K562 (cell line): Measurements from ENCODE around the gene MCU. TPM values are rescaled to one million over a fixed set of nuclear protein-coding genes. Genes with fewer than 3 reads are reported as not detected.
A peak's percentile ranks its signal among the peaks of the same experiment; 100 is the strongest.

Experiments
- ADNP ChIP-seq: fragments of 200-800 bp; sonication (Bioruptor generic); IDR thresholded peaks from 2 replicates; pipeline ENCODE4 v1.6.1; 2016; ENCODE audit warnings: missing genetic modification characterization, missing compliant biosample characterization
- BCOR ChIP-seq: fragments of 450-650 bp; IDR thresholded peaks from 2 replicates; pipeline ENCODE4 v1.6.1; 2016
- CXXC5 ChIP-seq: fragments of 250-450 bp; sonication (Bioruptor Pico); IDR thresholded peaks from 2 replicates; pipeline ENCODE4 v1.8.0; 2022; ENCODE audit warnings: inconsistent platforms, mild to moderate bottlenecking, moderate library complexity
- EP300 ChIP-seq: IDR thresholded peaks from 2 replicates; pipeline ENCODE4 v1.6.1; 2012; ENCODE audit warnings: low read length, improper control_type of control experiment
- HDAC1 ChIP-seq, 2 experiments: fragments of 450-650 bp; IDR thresholded peaks; 2 replicates each; pipeline ENCODE4 v1.6.1; 2016 to 2017; ENCODE audit warnings: inconsistent platforms in 1 of 2, mild to moderate bottlenecking in 1 of 2, moderate library complexity in 1 of 2
- HDAC3 ChIP-seq: fragments of 450-650 bp; IDR thresholded peaks from 2 replicates; pipeline ENCODE4 v1.6.1; 2018; ENCODE audit warnings: borderline replicate concordance, mild to moderate bottlenecking, moderate library complexity; ENCODE audit not compliant: partially characterized antibody
- HMGN3 ChIP-seq: IDR thresholded peaks from 2 replicates; pipeline ENCODE4 v1.6.1; 2011; ENCODE audit warnings: borderline replicate concordance, low read depth, mild to moderate bottlenecking, mixed read lengths, low read length; ENCODE audit not compliant: insufficient read length; ENCODE audit errors: extremely low read depth
- KDM1A ChIP-seq, 2 experiments: fragments of 450-650 bp; IDR thresholded peaks; 2 replicates each; pipeline ENCODE4 v1.6.1; 2016; ENCODE audit warnings: mild to moderate bottlenecking in 2 of 2
- MBD2 ChIP-seq: sonication (generic); IDR thresholded peaks from 2 replicates; pipeline ENCODE4 v1.6.1; 2016; ENCODE audit warnings: low read depth, borderline replicate concordance
- SMARCC2 ChIP-seq: fragments of 450-650 bp; IDR thresholded peaks from 2 replicates; pipeline ENCODE4 v1.6.1; 2017; ENCODE audit warnings: antibody characterized with exemption, moderate library complexity, mild to moderate bottlenecking, low read depth
- SOX6 ChIP-seq: fragments of 450-650 bp; IDR thresholded peaks from 2 replicates; pipeline ENCODE4 v1.6.1; 2014; ENCODE audit warnings: mild to moderate bottlenecking
- TEAD1 ChIP-seq, 2 experiments: fragments of 450-650 bp in 1 of 2; sonication (generic) in 1 of 2; formaldehyde crosslinking; IDR thresholded peaks; 2 replicates each; pipeline versions ENCODE4 v1.4.0 to v1.8.0; 2020 to 2022; ENCODE audit warnings: mild to moderate bottlenecking in 2 of 2, missing genetic modification reagents in 1 of 2
- TRIM28 ChIP-seq: fragments of 450-650 bp; IDR thresholded peaks from 2 replicates; pipeline ENCODE4 v1.6.1; 2017
- ZNF707 ChIP-seq: fragments of 250-450 bp; sonication (Bioruptor Pico); conservative IDR thresholded peaks from 2 replicates; pipeline ENCODE4 v1.8.0; 2022; ENCODE audit warnings: inconsistent platforms, mild to moderate bottlenecking, moderate library complexity
- polyA plus RNA-seq, 8 experiments: library from polyadenylated mRNA; depleted of rRNA in 4 of 8; stranded (reverse) in 5 of 8; unstranded in 3 of 8; fragments of >200 nt; fragmentation: Nextera tagmentation in 2 of 8; fragmentation: Illumina TruSeq in 1 of 8; extraction: Ambion mirVana in 2 of 8; extraction: Trizol in 1 of 8; gene quantifications; 2 replicates each; pipeline versions ENCODE4 v1.2.1 to v1.2.3, GENCODE V29; 2011 to 2014; ENCODE audit warnings: inconsistent platforms in 1 of 8, missing spikeins in 1 of 8
- total RNA-seq, 7 experiments: library from RNA; depleted of rRNA in 6 of 7; stranded (reverse); fragments of >200 nt in 6 of 7; fragmentation: Illumina TruSeq in 2 of 7; extraction: Trizol in 2 of 7; gene quantifications; 2 replicates each; pipeline versions ENCODE4 v1.2.1 to v1.2.3, GENCODE V29; 2011 to 2021; ENCODE audit warnings: low replicate concordance in 1 of 7
- TF ChIP-seq, protein P1 (sequence below), 2 experiments: fragments of 450-650 bp; IDR thresholded peaks; 2 replicates each; pipeline ENCODE4 v1.6.1; 2016; ENCODE audit warnings: mild to moderate bottlenecking in 2 of 2, borderline replicate concordance in 1 of 2, low read depth in 1 of 2, moderate library complexity in 1 of 2
- TF ChIP-seq, protein P2 (sequence below): fragments of 250-450 bp; sonication (Bioruptor Pico); IDR thresholded peaks from 2 replicates; pipeline ENCODE4 v1.8.0; 2022; ENCODE audit warnings: moderate library complexity, mild to moderate bottlenecking, inconsistent platforms
- TF ChIP-seq, protein P3 (sequence below): fragments of 250-450 bp; sonication (Bioruptor Pico); IDR thresholded peaks from 2 replicates; pipeline ENCODE4 v1.8.0; 2022; ENCODE audit warnings: moderate library complexity, mild to moderate bottlenecking, inconsistent platforms
- TF ChIP-seq, protein P4 (sequence below): sonication (generic); IDR thresholded peaks from 2 replicates; pipeline ENCODE4 v1.6.1; 2016

The MCU gene
- total and polyA plus RNA-seq, 9 of the 15 experiments (the other 6 are each of a cell fraction or from before 2014, with no cell fraction given), result 8.2 to 88.8 (median 21.3) TPM

DNA sequence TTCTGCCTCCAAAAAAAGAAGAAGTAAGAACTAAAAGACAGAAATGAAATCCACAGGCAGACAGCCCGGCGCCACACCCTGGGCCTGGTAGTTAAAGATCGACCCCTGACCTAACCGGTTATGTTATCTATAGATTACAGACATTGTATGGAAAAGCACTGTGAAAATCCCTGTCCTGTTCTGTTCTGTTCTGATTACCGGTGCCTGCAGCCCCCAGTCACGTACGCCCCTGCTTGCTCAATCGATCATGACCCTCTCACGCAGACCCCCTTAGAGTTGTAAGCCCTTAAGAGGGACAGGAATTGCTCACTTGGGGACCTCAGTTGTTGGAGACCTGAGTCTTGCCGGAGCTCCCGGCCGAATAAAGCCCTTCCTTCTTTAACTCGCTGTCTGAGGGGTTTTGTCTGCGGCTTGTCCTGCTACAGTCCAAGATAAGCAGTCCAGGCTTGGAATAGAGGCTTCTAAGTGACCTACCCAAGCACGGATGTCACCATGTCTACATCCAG lies 212.1 kb downstream of the MCU start (continued):
- TF ChIP-seq, protein P1, sequence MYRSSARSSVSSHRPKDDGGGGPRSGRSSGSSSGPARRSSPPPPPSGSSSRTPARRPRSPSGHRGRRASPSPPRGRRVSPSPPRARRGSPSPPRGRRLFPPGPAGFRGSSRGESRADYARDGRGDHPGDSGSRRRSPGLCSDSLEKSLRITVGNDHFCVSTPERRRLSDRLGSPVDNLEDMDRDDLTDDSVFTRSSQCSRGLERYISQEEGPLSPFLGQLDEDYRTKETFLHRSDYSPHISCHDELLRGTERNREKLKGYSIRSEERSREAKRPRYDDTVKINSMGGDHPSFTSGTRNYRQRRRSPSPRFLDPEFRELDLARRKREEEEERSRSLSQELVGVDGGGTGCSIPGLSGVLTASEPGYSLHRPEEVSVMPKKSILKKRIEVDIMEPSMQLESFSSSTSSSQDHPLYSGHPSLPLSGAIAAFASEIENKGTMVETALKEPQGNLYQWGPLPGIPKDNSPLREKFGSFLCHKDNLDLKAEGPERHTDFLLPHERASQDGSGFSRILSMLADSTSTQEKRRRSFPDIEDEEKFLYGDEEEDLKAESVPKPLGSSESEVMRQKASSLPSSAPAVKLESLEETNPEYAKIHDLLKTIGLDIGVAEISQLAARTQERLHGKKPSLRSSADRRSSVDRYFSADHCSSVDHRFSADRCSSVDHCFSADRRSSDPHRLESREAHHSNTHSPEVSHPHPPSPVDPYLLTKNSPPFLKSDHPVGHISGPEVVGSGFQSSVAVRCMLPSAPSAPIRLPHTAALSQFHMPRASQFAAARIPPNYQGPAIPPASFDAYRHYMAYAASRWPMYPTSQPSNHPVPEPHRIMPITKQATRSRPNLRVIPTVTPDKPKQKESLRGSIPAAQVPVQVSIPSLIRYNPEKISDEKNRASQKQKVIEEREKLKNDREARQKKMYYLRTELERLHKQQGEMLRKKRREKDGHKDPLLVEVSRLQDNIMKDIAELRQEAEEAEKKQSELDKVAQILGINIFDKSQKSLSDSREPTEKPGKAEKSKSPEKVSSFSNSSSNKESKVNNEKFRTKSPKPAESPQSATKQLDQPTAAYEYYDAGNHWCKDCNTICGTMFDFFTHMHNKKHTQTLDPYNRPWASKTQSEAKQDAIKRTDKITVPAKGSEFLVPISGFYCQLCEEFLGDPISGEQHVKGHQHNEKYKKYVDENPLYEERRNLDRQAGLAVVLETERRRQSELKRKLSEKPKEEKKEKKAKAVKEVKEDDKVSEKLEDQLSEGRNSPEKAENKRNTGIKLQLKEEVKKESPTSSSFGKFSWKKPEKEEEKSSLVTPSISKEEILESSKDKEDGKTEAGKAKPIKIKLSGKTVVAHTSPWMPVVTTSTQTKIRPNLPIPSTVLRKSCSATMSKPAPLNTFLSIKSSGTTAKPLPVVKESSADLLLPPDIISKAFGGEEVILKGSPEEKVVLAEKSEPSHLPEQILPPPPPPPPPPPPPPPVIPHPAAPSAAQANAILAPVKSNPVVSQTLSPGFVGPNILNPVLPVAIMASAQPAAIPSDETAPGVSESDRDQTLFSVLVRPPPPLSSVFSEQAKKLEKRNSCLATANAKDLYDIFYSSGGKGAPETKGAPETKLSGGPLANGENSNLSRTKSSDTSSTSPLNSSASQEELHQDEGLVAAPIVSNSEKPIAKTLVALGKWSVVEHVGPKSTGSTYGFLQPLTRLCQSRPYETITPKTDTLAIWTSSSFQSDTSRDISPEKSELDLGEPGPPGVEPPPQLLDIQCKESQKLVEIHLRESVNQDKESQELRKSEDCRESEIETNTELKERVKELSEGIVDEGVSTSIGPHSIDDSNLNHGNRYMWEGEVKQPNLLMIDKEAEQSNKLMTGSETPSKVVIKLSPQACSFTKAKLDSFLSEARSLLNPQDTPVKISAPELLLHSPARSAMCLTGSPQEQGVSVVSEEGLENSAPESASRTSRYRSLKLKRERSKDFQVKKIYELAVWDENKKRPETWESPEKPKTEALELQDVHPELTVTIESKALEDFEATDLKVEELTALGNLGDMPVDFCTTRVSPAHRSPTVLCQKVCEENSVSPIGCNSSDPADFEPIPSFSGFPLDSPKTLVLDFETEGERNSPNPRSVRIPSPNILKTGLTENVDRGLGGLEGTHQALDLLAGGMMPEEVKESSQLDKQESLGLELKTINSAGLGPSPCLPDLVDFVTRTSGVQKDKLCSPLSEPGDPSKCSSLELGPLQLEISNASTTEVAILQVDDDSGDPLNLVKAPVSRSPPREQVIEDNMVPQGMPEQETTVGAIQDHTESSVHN (IDR thresholded peaks at IDR 0.05; ENCODE audit: borderline replicate concordance in 1 of 2, low read depth in 1 of 2), result peak in 1 of 2 experiments; percentile 50; a peak in 1 of 4 replicates
- TF ChIP-seq KDM1A (IDR thresholded peaks at IDR 0.05) (peak; percentile 90 to 92), TRIM28 (peak; percentile 99), HMGN3 (peak; percentile 44), HDAC1 (IDR thresholded peaks at IDR 0.05) (peak in 1 of 2 experiments; percentile 74; a peak in 2 of 4 replicates), HDAC3 (peak; percentile 11), CXXC5 (CRISPR knock-in tag) (peak; percentile 57), ZNF707 (CRISPR knock-in tag) (peak; percentile 73), EP300 (peak; percentile 64), SMARCC2 (0 out of 2 replicates have a peak, but pooled peaks have one; percentile 31), TEAD1 (CRISPR knock-in tag; IDR thresholded peaks at IDR 0.05) (peak in 1 of 2 experiments; percentile 45; a peak in 1 of 4 replicates), ADNP (peak; percentile 47; the same call in 1 of the 2 replicates), BCOR (peak; percentile 79; the same call in 1 of the 2 replicates), MBD2 (peak; percentile 15; the same call in 1 of the 2 replicates), SOX6 (peak; percentile 89)
- TF ChIP-seq, protein P2, sequence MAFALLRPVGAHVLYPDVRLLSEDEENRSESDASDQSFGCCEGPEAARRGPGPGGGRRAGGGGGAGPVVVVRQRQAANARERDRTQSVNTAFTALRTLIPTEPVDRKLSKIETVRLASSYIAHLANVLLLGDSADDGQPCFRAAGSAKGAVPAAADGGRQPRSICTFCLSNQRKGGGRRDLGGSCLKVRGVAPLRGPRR (CRISPR knock-in tag), result peak; percentile 71; the same call in 1 of the 2 replicates
- TF ChIP-seq, protein P3, sequence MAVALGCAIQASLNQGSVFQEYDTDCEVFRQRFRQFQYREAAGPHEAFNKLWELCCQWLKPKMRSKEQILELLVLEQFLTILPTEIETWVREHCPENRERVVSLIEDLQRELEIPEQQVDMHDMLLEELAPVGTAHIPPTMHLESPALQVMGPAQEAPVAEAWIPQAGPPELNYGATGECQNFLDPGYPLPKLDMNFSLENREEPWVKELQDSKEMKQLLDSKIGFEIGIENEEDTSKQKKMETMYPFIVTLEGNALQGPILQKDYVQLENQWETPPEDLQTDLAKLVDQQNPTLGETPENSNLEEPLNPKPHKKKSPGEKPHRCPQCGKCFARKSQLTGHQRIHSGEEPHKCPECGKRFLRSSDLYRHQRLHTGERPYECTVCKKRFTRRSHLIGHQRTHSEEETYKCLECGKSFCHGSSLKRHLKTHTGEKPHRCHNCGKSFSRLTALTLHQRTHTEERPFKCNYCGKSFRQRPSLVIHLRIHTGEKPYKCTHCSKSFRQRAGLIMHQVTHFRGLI (CRISPR knock-in tag), result 0 out of 2 replicates have a peak, but pooled peaks have one; percentile 34
- TF ChIP-seq, protein P4, sequence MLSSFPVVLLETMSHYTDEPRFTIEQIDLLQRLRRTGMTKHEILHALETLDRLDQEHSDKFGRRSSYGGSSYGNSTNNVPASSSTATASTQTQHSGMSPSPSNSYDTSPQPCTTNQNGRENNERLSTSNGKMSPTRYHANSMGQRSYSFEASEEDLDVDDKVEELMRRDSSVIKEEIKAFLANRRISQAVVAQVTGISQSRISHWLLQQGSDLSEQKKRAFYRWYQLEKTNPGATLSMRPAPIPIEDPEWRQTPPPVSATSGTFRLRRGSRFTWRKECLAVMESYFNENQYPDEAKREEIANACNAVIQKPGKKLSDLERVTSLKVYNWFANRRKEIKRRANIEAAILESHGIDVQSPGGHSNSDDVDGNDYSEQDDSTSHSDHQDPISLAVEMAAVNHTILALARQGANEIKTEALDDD, result peak; percentile 72
